HEK293 (cell line): ENCODE data around the gene EDEM3.

Source experiments
- CTCF ChIP-seq: fragments of 450-650 bp; formaldehyde crosslinking; IDR thresholded peaks from 2 replicates; pipeline ENCODE4 v1.5.1; 2016; ENCODE audit warnings: missing biosample characterization, missing genetic modification characterization
- SALL2 ChIP-seq: fragments of 450-650 bp; formaldehyde crosslinking; IDR thresholded peaks from 2 replicates; pipeline ENCODE4 v1.5.0; 2017; ENCODE audit warnings: missing biosample characterization, mild to moderate bottlenecking, missing genetic modification characterization, borderline replicate concordance
- ZNF354C ChIP-seq: fragments of 450-650 bp; formaldehyde crosslinking; IDR thresholded peaks from 2 replicates; pipeline ENCODE4 v1.5.1; 2016; ENCODE audit warnings: missing biosample characterization, missing genetic modification characterization, low read depth, borderline replicate concordance
- ZNF670 ChIP-seq: fragments of 450-650 bp; formaldehyde crosslinking; IDR thresholded peaks from 2 replicates; pipeline ENCODE4 v1.5.1; 2016; ENCODE audit warnings: missing biosample characterization, missing genetic modification characterization, low read depth
- ZNF768 ChIP-seq: fragments of 450-650 bp; formaldehyde crosslinking; IDR thresholded peaks from 2 replicates; pipeline ENCODE4 v1.5.1; 2018; ENCODE audit warnings: missing biosample characterization, mild to moderate bottlenecking, missing genetic modification characterization
- ZNF777 ChIP-seq: fragments of 450-650 bp; formaldehyde crosslinking; IDR thresholded peaks from 2 replicates; pipeline ENCODE4 v1.5.1; 2017; ENCODE audit warnings: missing biosample characterization, missing genetic modification characterization, borderline replicate concordance
- TF ChIP-seq, protein P1 (sequence below): fragments of 450-650 bp; formaldehyde crosslinking; IDR thresholded peaks from 2 replicates; pipeline ENCODE4 v1.5.1; 2016; ENCODE audit warnings: missing biosample characterization, missing genetic modification characterization, low read depth
- TF ChIP-seq, protein P2 (sequence below): fragments of 450-650 bp; formaldehyde crosslinking; IDR thresholded peaks from 2 replicates; pipeline ENCODE4 v1.5.1; 2016; ENCODE audit warnings: missing biosample characterization, missing genetic modification characterization, borderline replicate concordance

DNA sequence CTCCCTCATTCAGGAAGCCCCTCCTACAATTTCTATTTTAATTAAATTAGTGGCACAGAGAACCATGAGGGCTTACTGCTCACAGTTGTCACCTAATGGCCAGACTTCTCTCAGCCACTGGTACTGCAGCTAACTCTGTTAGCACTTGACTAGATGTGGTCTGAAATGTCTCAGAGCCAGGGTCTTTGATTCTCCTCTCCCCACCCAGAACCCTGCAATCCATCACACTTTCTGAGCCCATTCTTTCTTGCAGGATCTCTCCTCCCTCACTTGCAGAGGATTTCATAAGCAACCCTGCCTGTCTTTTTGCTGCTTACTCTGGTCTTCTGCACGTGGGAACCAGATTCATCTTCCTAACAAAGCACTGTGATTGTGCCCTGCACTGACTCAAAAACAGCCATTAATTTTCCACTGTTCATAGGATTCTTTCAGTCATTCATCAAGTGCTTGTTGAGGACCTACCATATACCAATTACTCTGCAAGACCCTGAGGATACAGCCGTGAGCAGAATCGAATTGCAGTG, 108.4 kb downstream of the EDEM3 start:
- TF ChIP-seq, protein P1, sequence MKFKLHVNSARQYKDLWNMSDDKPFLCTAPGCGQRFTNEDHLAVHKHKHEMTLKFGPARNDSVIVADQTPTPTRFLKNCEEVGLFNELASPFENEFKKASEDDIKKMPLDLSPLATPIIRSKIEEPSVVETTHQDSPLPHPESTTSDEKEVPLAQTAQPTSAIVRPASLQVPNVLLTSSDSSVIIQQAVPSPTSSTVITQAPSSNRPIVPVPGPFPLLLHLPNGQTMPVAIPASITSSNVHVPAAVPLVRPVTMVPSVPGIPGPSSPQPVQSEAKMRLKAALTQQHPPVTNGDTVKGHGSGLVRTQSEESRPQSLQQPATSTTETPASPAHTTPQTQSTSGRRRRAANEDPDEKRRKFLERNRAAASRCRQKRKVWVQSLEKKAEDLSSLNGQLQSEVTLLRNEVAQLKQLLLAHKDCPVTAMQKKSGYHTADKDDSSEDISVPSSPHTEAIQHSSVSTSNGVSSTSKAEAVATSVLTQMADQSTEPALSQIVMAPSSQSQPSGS (tag by site-specific recombination), result no peak
- no peak for TF ChIP-seq ZNF354C
- TF ChIP-seq ZNF768 (tag by site-specific recombination), result no peak
- no peak for TF ChIP-seq CTCF
- no peak for TF ChIP-seq ZNF777 (tag by site-specific recombination)
- TF ChIP-seq ZNF670 (tag by site-specific recombination), result no peak
- TF ChIP-seq, protein P2, sequence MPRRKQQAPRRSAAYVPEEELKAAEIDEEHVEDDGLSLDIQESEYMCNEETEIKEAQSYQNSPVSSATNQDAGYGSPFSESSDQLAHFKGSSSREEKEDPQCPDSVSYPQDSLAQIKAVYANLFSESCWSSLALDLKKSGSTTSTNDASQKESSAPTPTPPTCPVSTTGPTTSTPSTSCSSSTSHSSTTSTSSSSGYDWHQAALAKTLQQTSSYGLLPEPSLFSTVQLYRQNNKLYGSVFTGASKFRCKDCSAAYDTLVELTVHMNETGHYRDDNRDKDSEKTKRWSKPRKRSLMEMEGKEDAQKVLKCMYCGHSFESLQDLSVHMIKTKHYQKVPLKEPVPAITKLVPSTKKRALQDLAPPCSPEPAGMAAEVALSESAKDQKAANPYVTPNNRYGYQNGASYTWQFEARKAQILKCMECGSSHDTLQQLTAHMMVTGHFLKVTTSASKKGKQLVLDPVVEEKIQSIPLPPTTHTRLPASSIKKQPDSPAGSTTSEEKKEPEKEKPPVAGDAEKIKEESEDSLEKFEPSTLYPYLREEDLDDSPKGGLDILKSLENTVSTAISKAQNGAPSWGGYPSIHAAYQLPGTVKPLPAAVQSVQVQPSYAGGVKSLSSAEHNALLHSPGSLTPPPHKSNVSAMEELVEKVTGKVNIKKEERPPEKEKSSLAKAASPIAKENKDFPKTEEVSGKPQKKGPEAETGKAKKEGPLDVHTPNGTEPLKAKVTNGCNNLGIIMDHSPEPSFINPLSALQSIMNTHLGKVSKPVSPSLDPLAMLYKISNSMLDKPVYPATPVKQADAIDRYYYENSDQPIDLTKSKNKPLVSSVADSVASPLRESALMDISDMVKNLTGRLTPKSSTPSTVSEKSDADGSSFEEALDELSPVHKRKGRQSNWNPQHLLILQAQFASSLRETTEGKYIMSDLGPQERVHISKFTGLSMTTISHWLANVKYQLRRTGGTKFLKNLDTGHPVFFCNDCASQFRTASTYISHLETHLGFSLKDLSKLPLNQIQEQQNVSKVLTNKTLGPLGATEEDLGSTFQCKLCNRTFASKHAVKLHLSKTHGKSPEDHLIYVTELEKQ (tag by site-specific recombination), result no peak
- TF ChIP-seq SALL2 (tag by site-specific recombination), result no peak
